ENCODE data around the gene WDFY3. TPM values are rescaled to one million over a fixed set of nuclear protein-coding genes. Genes with fewer than 3 reads are reported as not detected.

WDFY3 gene
- total RNA-seq, 1 experiment from 2014 or later, result 39.9 TPM

DNA sequence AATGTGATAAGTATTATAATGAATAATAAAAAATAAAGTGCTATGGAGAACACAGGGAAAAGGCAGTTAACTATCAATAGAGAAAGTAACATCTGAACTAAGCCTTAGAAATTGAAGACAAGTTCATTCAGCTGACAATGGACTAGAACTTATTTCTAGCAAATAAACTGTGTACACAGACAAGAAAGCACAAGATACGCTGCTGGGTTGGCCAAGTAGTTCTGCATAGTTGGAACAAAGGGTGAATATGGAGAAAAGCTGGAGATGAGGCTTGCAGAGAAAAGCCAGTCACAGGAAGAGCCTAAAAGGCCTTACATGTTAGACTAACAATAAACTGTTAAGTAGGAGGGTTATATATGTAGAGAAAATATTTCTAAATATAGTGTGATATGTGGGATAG is 71.2 kb downstream of the WDFY3 start:
- H2AFZ ChIP-seq (ENCODE audit: low read depth, low read length, poor library complexity, severe bottlenecking), result no peak overlapping the region
- H3K4me2 ChIP-seq (ENCODE audit: low read length), result no peak overlapping the region
- ChIA-PET POLR2A (no interaction called here), RAD21 (ENCODE audit: low non-redundant PET in 1 of 2, low total read pairs in 2 of 2, uncharacterized antibody in 2 of 2, unreplicated experiment in 2 of 2) (no interaction called here), CTCF (no interaction called here)
- no peaks in the 10 kb centered on the region for H3K36me3 ChIP-seq (ENCODE audit: control insufficient read depth in 1 of 2, insufficient read depth in 2 of 2, low read length in 2 of 2)
- H3K79me2 ChIP-seq (ENCODE audit: insufficient read depth, low read length), result no peaks in the 10 kb centered on the region; the same call in 1 of the 2 replicates
- no peak for TF ChIP-seq SRF (IDR thresholded peaks at IDR 0.05; ENCODE audit: low read depth)
- TF ChIP-seq YY1 (IDR thresholded peaks at IDR 0.05; ENCODE audit: extremely low read depth, insufficient replicate concordance, low read depth, low read length), result no peak
- TF ChIP-seq ELF1 (IDR thresholded peaks at IDR 0.05; ENCODE audit: borderline replicate concordance, low read depth), result no peak
- TF ChIP-seq RAD21 (IDR thresholded peaks at IDR 0.05; ENCODE audit: low read depth), result no peak
- no peak for TF ChIP-seq EZH2 (IDR thresholded peaks at IDR 0.05)
- TF ChIP-seq, protein P1, sequence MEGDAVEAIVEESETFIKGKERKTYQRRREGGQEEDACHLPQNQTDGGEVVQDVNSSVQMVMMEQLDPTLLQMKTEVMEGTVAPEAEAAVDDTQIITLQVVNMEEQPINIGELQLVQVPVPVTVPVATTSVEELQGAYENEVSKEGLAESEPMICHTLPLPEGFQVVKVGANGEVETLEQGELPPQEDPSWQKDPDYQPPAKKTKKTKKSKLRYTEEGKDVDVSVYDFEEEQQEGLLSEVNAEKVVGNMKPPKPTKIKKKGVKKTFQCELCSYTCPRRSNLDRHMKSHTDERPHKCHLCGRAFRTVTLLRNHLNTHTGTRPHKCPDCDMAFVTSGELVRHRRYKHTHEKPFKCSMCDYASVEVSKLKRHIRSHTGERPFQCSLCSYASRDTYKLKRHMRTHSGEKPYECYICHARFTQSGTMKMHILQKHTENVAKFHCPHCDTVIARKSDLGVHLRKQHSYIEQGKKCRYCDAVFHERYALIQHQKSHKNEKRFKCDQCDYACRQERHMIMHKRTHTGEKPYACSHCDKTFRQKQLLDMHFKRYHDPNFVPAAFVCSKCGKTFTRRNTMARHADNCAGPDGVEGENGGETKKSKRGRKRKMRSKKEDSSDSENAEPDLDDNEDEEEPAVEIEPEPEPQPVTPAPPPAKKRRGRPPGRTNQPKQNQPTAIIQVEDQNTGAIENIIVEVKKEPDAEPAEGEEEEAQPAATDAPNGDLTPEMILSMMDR (IDR thresholded peaks at IDR 0.05 in 2 of 3, conservative IDR thresholded peaks at IDR 0.05 in 1 of 3; ENCODE audit: borderline replicate concordance in 1 of 3, insufficient read depth in 1 of 3, low read depth in 2 of 3, low read length in 2 of 3), result no peak
- TF ChIP-seq ZNF274 (IDR thresholded peaks at IDR 0.05; ENCODE audit: low read depth, low read length), result no peak
- TF ChIP-seq CEBPB (IDR thresholded peaks at IDR 0.05; ENCODE audit: low read depth), result no peak
- no peak for TF ChIP-seq POLR2A (IDR thresholded peaks at IDR 0.05; ENCODE audit: borderline replicate concordance, extremely low read depth, insufficient read depth, insufficient read length)
- TF ChIP-seq, protein P2, sequence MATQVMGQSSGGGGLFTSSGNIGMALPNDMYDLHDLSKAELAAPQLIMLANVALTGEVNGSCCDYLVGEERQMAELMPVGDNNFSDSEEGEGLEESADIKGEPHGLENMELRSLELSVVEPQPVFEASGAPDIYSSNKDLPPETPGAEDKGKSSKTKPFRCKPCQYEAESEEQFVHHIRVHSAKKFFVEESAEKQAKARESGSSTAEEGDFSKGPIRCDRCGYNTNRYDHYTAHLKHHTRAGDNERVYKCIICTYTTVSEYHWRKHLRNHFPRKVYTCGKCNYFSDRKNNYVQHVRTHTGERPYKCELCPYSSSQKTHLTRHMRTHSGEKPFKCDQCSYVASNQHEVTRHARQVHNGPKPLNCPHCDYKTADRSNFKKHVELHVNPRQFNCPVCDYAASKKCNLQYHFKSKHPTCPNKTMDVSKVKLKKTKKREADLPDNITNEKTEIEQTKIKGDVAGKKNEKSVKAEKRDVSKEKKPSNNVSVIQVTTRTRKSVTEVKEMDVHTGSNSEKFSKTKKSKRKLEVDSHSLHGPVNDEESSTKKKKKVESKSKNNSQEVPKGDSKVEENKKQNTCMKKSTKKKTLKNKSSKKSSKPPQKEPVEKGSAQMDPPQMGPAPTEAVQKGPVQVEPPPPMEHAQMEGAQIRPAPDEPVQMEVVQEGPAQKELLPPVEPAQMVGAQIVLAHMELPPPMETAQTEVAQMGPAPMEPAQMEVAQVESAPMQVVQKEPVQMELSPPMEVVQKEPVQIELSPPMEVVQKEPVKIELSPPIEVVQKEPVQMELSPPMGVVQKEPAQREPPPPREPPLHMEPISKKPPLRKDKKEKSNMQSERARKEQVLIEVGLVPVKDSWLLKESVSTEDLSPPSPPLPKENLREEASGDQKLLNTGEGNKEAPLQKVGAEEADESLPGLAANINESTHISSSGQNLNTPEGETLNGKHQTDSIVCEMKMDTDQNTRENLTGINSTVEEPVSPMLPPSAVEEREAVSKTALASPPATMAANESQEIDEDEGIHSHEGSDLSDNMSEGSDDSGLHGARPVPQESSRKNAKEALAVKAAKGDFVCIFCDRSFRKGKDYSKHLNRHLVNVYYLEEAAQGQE (IDR thresholded peaks at IDR 0.05; ENCODE audit: low read depth), result no peak
- TF ChIP-seq TCF7L2 (IDR thresholded peaks at IDR 0.05; ENCODE audit: borderline replicate concordance, extremely low read depth, insufficient read depth, insufficient read length), result no peak
- no peak for TF ChIP-seq EGR1 (IDR thresholded peaks at IDR 0.05; ENCODE audit: low read depth)
- TF ChIP-seq FOSL1 (IDR thresholded peaks at IDR 0.05; ENCODE audit: low read depth), result no peak
- no peaks in the 10 kb centered on the region for H3K27me3 ChIP-seq (ENCODE audit: insufficient read depth, low read length)
- no peak overlapping the region for H3K4me3 ChIP-seq (replicated peaks in 1 of 2; ENCODE audit: low read depth in 1 of 2, low read length in 2 of 2)
- H3K27ac ChIP-seq (ENCODE audit: low read depth, low read length), result no peak overlapping the region
- no peak for ATAC-seq
- intact Hi-C loops (cut with micrococcal nuclease), result no loop called here
- H3K9me3 ChIP-seq (ENCODE audit: control insufficient read depth in 1 of 2, insufficient read depth in 1 of 2, low read depth in 1 of 2, low read length in 2 of 2), result no peaks in the 10 kb centered on the region
- H4K20me1 ChIP-seq (ENCODE audit: insufficient read depth), result no peaks in the 10 kb centered on the region
- no peak overlapping the region for H3K9ac ChIP-seq (ENCODE audit: low read length)
- DNase-seq (ENCODE audit: low read depth, low spot score), result no peak
- no peaks in the 10 kb centered on the region for H3K9me2 ChIP-seq (ENCODE audit: insufficient read depth)
- BruUV-seq (replicated peaks), result no TSS peak
- H3K4me1 ChIP-seq (ENCODE audit: control insufficient read depth in 1 of 2, insufficient read depth in 2 of 2, low read length in 2 of 2), result no peaks in the 10 kb centered on the region

All from HCT116 (cell line).